Measurements from ENCODE around the gene COL6A1.
"Not testable (repeated sequence)": the region's sequence is repeated elsewhere in the genome, so short reads cannot be mapped to it uniquely, and the experiment has no call there.

Gene COL6A1

GRCh38 chr21:45969921-45970673, 11.5 kb upstream of the COL6A1 start:
- DNase-seq: no peak

- no peak for DNase-seq
Measured at GRCh38 chr21:45970674-45971615, 10.6 kb upstream of the COL6A1 start.

- no peak for DNase-seq
Measured at GRCh38 chr21:45971616-45972352, 9.8 kb upstream of the COL6A1 start.

GRCh38 chr21:45972353-45972715, 9.2 kb upstream of the COL6A1 start:
- DNase-seq: no peak

- no peak for DNase-seq
Measured at GRCh38 chr21:45972716-45973474, 8.7 kb upstream of the COL6A1 start.

GRCh38 chr21:45973475-45974072, 8.0 kb upstream of the COL6A1 start:
- DNase-seq: no peak

- DNase-seq: no peak
Measured at GRCh38 chr21:45974073-45975019, 7.2 kb upstream of the COL6A1 start.

- no peak for DNase-seq
Measured at GRCh38 chr21:45975020-45975666, 6.4 kb upstream of the COL6A1 start.

GRCh38 chr21:45975667-45976409, 5.7 kb upstream of the COL6A1 start:
- not testable (repeated sequence) for DNase-seq

GRCh38 chr21:45976701-45977311, 4.8 kb upstream of the COL6A1 start:
- no peak for DNase-seq

GRCh38 chr21:45977396-45977795, 4.2 kb upstream of the COL6A1 start:
- no peak for DNase-seq

GRCh38 chr21:45979141-45979631, 2.4 kb upstream of the COL6A1 start:
- no peak for DNase-seq

GRCh38 chr21:45979651-45980050, 1.9 kb upstream of the COL6A1 start:
- DNase-seq: no peak

- no peak for DNase-seq
Measured at GRCh38 chr21:45980271-45980670, 1.3 kb upstream of the COL6A1 start.

GRCh38 chr21:45980697-45981096, 873 bp upstream of the COL6A1 start:
- no peak for DNase-seq

- DNase-seq: no peak
Measured at GRCh38 chr21:45982092-45982757, 655 bp downstream of the COL6A1 start.

- DNase-seq: no peak
Measured at GRCh38 chr21:45982758-45983648, 1.4 kb downstream of the COL6A1 start.

GRCh38 chr21:45983649-45983965, 2.0 kb downstream of the COL6A1 start:
- no peak for DNase-seq
